GM10248 (cell line): ENCODE data around the gene TSPAN16.

Source experiments
- CTCF ChIA-PET: fragments of 300-600 bp; sonication (Branson Sonifier 250); formaldehyde crosslinking; extraction: SDS; loops from one replicate; lab custom pipeline; 2021; ENCODE audit warnings: antibody characterized with exemption; lab: Yijun Ruan, JAX
- POLR2A ChIA-PET: fragments of 350-650 bp; sonication (Branson Sonifier 250); formaldehyde crosslinking; extraction: SDS; loops from one replicate; lab custom pipeline; 2020; ENCODE audit warnings: antibody characterized with exemption; lab: Yijun Ruan, JAX
- DNase-seq: peaks from one replicate; pipeline ENCODE4 v3.0.0; 2012; ENCODE audit errors: extremely low spot score
- CTCF ChIP-seq: IDR thresholded peaks from 2 replicates; pipeline ENCODE4 v1.5.1; 2012; ENCODE audit warnings: mild to moderate bottlenecking, low read depth; ENCODE audit errors: extremely low read depth, missing control alignments, control extremely low read depth

Gene TSPAN16

GRCh38 chr19:11356676-11357550 is 61.0 kb downstream of the TSPAN16 start:
- DNase-seq: no peak
- TF ChIP-seq CTCF: no peak
- ChIA-PET CTCF (interaction anchor here (1.5 to 3.4 kb wide), 2 partner anchors 8 to 12 kb away, joined by 4 to 11 read pairs; no protein-coding TSS in a partner anchor), POLR2A (no interaction called here)

- ChIA-PET POLR2A (no interaction called here), CTCF (interaction anchor here (1.0 to 3.4 kb wide), 4 partner anchors 9 to 177 kb away, joined by 3 to 11 read pairs (median 3); partner anchors contain the start of genes CCDC159 and TMEM205)
- no peak for DNase-seq
- TF ChIP-seq CTCF: no peak
Observed at GRCh38 chr19:11359421-11359820, 63.5 kb downstream of the TSPAN16 start.

GRCh38 chr19:11361037-11361770 is 65.2 kb downstream of the TSPAN16 start:
- no peak for TF ChIP-seq CTCF
- POLR2A ChIA-PET: no interaction called here
- DNase-seq: no peak
- CTCF ChIA-PET: interaction anchor here (1.1 to 1.6 kb wide), 3 partner anchors 14 to 66 kb away, joined by 3 to 4 read pairs (median 3); partner anchors contain the start of genes EPOR and SWSAP1

GRCh38 chr19:11361771-11362731 is 66.1 kb downstream of the TSPAN16 start:
- ChIA-PET CTCF (interaction anchor here (1.1 to 1.6 kb wide), 3 partner anchors 13 to 67 kb away, joined by 3 to 4 read pairs (median 3); partner anchors contain the start of genes EPOR and SWSAP1), POLR2A (no interaction called here)
- DNase-seq: no peak
- no peak for TF ChIP-seq CTCF

GRCh38 chr19:11363881-11364280 is 67.9 kb downstream of the TSPAN16 start:
- ChIA-PET POLR2A (no interaction called here), CTCF (no interaction called here)
- no peak for DNase-seq
- TF ChIP-seq CTCF: no peak
